Sciatic nerve (tissue), 2 donors: ENCODE results near the gene ZBTB47. TPM values are rescaled to one million over a fixed set of nuclear protein-coding genes. Genes with fewer than 3 reads are reported as not detected.

ENCODE experiments used
- ATAC-seq: fragments of 200-7000 bp; cut with Tn5 transposase; one replicate; pipeline ENCODE4 v1.9.1; 2020; ENCODE audit warnings: mild to moderate bottlenecking, moderate library complexity
- DNase-seq: peaks from one replicate; pipeline ENCODE4 v3.0.0-alpha.2; 2020; ENCODE audit warnings: low spot score
- intact Hi-C: fragments of 100-400 bp; cut with DNase I; formaldehyde crosslinking; loops from one replicate; pipeline ENCODE4 v1.14.2; 2022
- total RNA-seq: library from RNA; stranded (reverse); fragmentation: NEBNext Ultra II Directional; extraction: Animal tissue kit (Norgen Biotek cat#: 25700); gene quantifications from one replicate; pipeline ENCODE4 v1.2.1, GENCODE V29; 2021
- donor health status: DM: no; HTN: no; CAD: no.
- donor health status: DM: no; HTN: no; CAD: no.

Gene ZBTB47
- total RNA-seq, 1 donor from 2014 or later = 48.9 TPM

- DNase-seq (peak; percentile 51), ATAC-seq (no peak)
- intact Hi-C loops = loop anchor here (5.0 to 10.0 kb wide), 2 partner anchors 57 to 96 kb away; partner anchors contain the start of gene SS18L2
Measured at GRCh38 chr3:42651248-42652091, 2.0 kb upstream of the ZBTB47 start.

DNA sequence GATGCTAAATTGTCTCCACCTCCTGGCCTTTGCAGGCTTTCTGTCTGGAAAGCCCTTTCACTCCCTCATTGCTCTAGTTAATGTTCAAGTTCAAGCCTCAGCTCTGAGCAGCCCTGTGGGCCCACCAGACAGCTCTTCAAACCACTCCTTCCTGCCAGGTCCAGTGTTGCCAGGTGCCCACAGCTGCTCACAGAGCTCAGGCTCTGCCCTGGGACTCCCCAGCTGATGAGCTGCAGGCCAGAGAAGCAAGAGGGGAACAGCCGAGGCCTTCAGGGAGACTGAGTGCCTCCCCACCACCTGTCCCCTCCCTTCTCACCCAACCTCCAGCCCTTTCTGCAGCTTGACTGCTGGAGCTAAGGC is 1.3 kb upstream of the ZBTB47 start:
- no peak for ATAC-seq
- DNase-seq = no peak
- intact Hi-C loops = loop anchor here (5.0 to 10.0 kb wide), 2 partner anchors 57 to 95 kb away; partner anchors contain the start of gene SS18L2

DNA sequence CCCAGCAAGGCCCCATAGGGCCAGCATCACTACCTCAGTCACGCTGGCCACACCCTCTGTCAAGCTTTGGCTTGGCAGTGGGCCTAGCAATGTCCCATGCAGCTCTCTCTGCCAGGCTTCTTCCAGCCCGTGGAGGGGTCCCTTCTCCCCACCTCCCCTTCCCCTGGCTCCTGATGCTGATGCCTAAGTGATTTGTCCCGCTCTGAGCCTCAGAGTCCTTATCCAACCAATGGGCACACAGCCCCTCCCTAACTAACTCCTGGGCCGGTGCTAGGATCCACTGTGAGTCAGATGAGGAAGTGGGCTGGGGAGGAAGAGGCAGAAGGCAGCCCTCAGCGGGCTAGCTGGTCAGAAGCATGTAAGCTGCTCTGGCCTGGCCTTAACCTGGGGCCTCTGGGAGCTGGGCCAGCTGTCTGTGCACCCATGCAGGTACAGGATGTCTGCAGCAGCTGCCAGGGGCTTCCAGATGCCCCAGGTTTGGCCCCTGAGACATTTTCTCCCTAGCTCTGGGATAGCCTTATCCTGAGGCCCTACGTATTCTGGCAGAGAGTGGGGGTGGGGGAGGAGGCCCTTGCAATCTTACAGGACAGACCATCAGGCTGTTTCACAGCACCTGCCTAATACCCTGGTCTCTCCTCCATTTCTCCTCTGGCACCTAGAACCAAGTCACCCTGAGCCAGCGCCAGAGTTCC is 740 bp upstream of the ZBTB47 start:
- intact Hi-C loops = loop anchor here (5.0 to 10.0 kb wide), 2 partner anchors 58 to 95 kb away; partner anchors contain the start of gene SS18L2
- peak; percentile 77 for DNase-seq

GRCh38 chr3:42653303-42653559 is 266 bp upstream of the ZBTB47 start:
- DNase-seq (no peak), ATAC-seq (peak; percentile 5)
- intact Hi-C loops = loop anchor here (5.0 to 10.0 kb wide), 2 partner anchors 58 to 94 kb away; partner anchors contain the start of gene SS18L2

More for the DNA sequence above, 740 bp upstream of the ZBTB47 start:
- ATAC-seq = peak; percentile 57

- DNase-seq (peak; percentile 80), ATAC-seq (peak; percentile 54)
- intact Hi-C loops = loop anchor here (5.0 to 10.0 kb wide), 2 partner anchors 60 to 93 kb away; partner anchors contain the start of gene SS18L2
Measured at GRCh38 chr3:42654331-42655201, 1.1 kb downstream of the ZBTB47 start.

DNA sequence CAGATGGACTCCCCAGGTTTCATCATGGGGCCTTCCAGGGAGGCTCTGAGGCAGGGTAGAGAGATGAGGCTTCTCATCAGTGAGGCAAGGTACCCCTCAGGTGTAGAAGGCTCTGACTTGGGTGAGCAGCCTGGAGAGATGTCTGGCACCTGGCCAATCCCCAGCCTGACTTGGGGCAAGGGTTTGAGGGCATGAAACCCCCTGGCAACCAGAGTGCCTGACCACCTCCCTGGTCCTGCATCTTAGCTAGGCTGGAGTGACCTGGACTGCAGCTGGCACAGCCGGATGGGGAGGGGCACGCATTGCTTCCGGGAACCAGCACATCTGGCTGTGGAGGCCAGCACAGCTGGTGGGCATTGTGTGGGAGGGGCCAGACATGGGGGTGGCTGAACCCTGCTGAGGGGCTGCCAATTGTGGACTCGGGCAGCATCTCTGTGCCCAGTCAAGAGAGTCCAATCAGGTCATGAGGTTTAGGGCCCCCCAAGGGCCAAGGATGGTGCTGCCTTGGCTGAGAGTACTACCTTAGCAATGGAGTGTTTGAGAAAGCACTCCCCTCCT is 1.9 kb downstream of the ZBTB47 start:
- DNase-seq (peak; percentile 81), ATAC-seq (peak; percentile 9)
- intact Hi-C loops = loop anchor here (10.0 kb wide), 1 partner anchor 61 kb away; the partner anchor contains the start of gene SS18L2

DNA sequence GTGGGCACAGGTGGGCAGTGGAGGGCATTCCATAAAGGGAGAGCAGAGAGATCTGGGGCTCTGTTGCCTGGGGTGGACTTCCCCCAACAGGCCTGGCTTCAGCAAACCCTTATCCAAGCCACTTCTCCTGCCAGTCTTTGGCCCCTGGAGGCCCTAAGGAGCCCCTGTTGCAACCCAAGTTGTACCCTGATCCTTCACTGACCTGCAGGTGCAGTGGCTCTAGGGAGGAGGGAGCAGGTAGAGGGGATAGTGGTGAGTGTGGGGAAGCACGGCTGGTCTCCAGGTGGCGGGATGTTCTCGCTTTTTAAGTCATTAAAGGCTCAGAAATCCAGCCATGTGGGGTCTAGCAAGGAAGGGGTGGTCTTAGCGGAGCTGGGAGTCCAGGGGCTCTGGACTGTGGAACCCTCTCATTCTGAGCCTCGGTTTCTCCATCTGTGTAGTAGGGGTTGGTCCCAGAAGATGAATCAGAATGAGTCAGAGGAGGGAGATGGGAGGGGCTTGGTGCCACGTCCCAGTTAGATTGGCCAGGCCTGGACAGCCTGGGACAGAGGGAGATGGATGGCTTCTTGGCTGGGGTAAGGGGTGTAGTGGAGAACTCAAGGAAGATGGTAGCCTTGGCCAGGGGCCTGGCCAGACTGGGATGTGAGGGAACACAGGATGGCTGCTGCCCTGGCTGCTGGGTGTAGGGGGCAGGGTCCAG is 2.6 kb downstream of the ZBTB47 start:
- no peak for ATAC-seq
- intact Hi-C loops = loop anchor here (10.0 kb wide), 1 partner anchor 61 kb away; the partner anchor contains the start of gene SS18L2
- DNase-seq = no peak

GRCh38 chr3:42656680-42657610 is 3.4 kb downstream of the ZBTB47 start:
- ATAC-seq = no peak
- DNase-seq = no peak
- intact Hi-C loops = loop anchor here (10.0 kb wide), 1 partner anchor 62 kb away; the partner anchor contains the start of gene SS18L2

DNA sequence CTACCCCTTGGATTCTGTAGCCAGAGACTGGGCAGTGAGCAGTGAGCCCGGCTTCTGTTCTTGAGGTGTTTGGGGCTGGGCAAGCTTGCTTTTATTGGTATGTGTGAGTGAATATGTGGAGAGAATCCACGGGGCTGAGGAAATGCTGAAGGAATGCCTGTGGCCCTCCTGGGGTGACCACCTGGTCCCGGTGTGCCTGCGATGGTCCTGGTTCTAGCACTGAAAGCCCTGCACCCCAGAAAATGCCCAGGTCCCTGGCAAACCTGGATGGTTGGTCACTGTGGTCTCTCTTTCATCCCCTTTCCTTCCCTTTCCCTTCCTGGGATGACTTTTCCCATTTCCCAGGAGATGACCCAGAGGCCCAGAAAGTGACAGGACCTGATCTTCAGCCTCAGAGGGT is 4.2 kb downstream of the ZBTB47 start:
- intact Hi-C loops = loop anchor here (10.0 kb wide), 1 partner anchor 63 kb away; the partner anchor contains the start of gene SS18L2
- ATAC-seq = no peak

GRCh38 chr3:42658091-42658770 is 4.7 kb downstream of the ZBTB47 start:
- ATAC-seq (no peak), DNase-seq (no peak)
- intact Hi-C loops = loop anchor here (10.0 kb wide), 1 partner anchor 63 kb away; the partner anchor contains the start of gene SS18L2

More for the DNA sequence above, 4.2 kb downstream of the ZBTB47 start:
- DNase-seq = no peak

DNA sequence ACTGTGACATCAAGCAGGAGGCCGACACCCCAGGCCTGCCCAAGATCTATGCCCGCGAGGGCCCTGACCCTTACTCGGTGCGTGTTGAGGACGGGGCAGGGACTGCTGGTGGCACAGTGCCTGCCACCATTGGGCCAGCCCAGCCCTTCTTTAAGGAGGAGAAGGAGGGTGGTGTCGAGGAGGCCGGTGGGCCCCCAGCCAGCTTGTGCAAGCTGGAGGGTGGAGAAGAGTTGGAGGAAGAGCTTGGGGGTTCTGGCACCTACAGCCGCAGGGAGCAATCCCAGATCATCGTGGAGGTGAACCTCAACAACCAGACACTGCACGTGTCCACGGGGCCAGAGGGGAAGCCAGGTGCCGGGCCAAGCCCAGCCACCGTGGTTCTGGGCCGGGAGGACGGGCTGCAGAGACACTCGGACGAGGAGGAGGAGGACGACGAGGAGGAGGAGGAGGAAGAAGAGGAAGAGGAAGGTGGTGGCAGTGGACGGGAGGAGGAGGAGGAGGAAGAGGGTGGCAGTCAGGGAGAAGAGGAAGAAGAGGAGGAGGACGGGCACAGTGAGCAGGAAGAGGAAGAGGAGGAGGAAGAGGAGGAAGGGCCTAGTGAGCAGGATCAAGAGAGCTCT is 5.4 kb downstream of the ZBTB47 start:
- no peak for DNase-seq
- no peak for ATAC-seq
- intact Hi-C loops = loop anchor here (10.0 kb wide), 1 partner anchor 64 kb away; the partner anchor contains the start of gene SS18L2

DNA sequence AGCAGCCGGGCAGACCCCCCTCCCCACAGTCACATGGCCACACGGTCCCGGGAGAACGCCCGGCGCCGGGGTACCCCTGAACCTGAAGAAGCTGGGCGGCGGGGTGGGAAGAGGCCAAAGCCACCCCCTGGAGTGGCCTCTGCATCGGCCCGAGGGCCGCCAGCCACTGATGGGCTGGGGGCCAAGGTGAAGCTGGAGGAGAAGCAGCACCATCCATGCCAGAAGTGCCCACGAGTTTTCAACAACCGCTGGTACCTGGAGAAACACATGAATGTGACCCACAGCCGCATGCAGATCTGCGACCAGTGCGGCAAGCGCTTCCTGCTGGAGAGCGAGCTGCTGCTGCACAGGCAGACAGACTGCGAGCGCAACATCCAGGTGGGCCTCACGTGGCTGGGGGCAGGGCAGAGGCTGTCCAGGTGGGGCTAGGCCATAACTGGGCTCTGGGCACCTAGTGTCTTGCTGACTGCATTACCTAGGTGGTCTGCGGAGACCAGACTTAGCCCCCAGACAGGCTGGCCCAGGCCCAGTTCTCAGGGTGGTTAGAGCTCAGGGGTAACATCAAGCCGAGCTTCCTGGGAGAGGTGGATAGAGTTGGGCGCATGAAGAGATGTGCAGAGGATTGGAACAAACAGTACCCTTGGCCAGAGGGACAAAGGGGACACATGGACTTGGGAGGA is 6.1 kb downstream of the ZBTB47 start:
- intact Hi-C loops = loop anchor here (10.0 kb wide), 1 partner anchor 65 kb away; the partner anchor contains the start of gene SS18L2
- DNase-seq (no peak), ATAC-seq (no peak)

GRCh38 chr3:42660131-42660715 is 6.7 kb downstream of the ZBTB47 start:
- DNase-seq (no peak), ATAC-seq (no peak)
- intact Hi-C loops = no loop called here

DNA sequence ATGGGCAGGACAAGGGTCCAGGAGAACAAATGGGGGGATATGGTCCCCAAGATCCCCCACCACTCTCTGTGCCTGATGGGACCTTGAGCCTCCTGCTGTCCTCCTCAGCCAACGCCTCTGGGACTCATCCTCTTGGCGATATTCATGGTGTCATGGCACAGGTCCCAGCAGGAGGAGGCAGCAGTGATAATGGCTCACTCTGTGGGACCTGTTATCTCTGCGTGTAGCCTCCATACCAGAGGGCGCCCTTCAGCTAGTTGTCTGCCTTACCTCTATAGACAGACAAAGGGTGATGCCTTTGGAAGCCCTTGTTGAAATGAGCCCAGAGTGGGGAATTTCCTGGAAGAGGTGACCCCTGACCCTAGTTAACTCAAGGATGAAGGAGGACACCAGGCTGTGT is 7.4 kb downstream of the ZBTB47 start:
- ATAC-seq (no peak), DNase-seq (no peak)
- intact Hi-C loops = no loop called here

GRCh38 chr3:42661593-42662022 is 8.1 kb downstream of the ZBTB47 start:
- no peak for DNase-seq
- no peak for ATAC-seq
- intact Hi-C loops = no loop called here
